Mesendoderm (in vitro differentiated cells): ENCODE results near the gene KRTAP10-4.
"Not testable (repeated sequence)": the region's sequence is repeated elsewhere in the genome, so short reads cannot be mapped to it uniquely, and the experiment has no call there.

ENCODE experiments used
- DNase-seq: peaks from one replicate; pipeline ENCODE4 v3.0.0; 2013
- H2AK5ac ChIP-seq: 2 replicates; pipeline ENCODE4 v1.6.1; 2013; ENCODE audit warnings: low read length, inconsistent platforms
- H2BK120ac ChIP-seq: 2 replicates; pipeline ENCODE4 v1.6.1; 2013; ENCODE audit warnings: low read depth, mild to moderate bottlenecking, low read length, moderate library complexity, mixed read lengths
- H2BK15ac ChIP-seq: replicated peaks from 2 replicates; pipeline ENCODE4 v1.6.1; 2013; ENCODE audit warnings: low read depth, mild to moderate bottlenecking, moderate library complexity
- H2BK5ac ChIP-seq: 2 replicates; pipeline ENCODE4 v1.6.1; 2013; ENCODE audit warnings: low read length, inconsistent platforms
- H3K18ac ChIP-seq: 2 replicates; pipeline ENCODE4 v1.6.1; 2013; ENCODE audit warnings: mild to moderate bottlenecking, low read length, mixed read lengths
- H3K23ac ChIP-seq: one replicate; pipeline ENCODE4 v1.6.1; 2013; ENCODE audit warnings: low read length
- H3K27ac ChIP-seq: 2 replicates; pipeline ENCODE4 v1.5.1; 2013; ENCODE audit warnings: low read depth, mild to moderate bottlenecking, inconsistent platforms, low read length, moderate library complexity
- H3K27me3 ChIP-seq: 2 replicates; pipeline ENCODE4 v1.6.1; 2013; ENCODE audit warnings: low read length, control low read depth, mild to moderate bottlenecking, inconsistent platforms; ENCODE audit not compliant: insufficient read depth, poor library complexity
- H3K36me3 ChIP-seq: 2 replicates; pipeline ENCODE4 v1.6.1; 2013; ENCODE audit warnings: low read length, inconsistent platforms; ENCODE audit not compliant: control insufficient read depth, insufficient read depth
- H3K4ac ChIP-seq: one replicate; pipeline ENCODE4 v1.6.1; 2013; ENCODE audit warnings: low read depth, mild to moderate bottlenecking, low read length, moderate library complexity
- H3K4me1 ChIP-seq: 2 replicates; pipeline ENCODE4 v1.6.1; 2013; ENCODE audit warnings: low read depth, low read length, inconsistent platforms; ENCODE audit not compliant: control insufficient read depth
- H3K4me2 ChIP-seq: 2 replicates; pipeline ENCODE4 v1.6.1; 2013; ENCODE audit warnings: low read length
- H3K4me3 ChIP-seq: 2 replicates; pipeline ENCODE4 v1.5.1; 2013; ENCODE audit warnings: mild to moderate bottlenecking, low read length
- H3K56ac ChIP-seq: one replicate; pipeline ENCODE4 v1.6.1; 2013; ENCODE audit warnings: low read length
- H3K79me1 ChIP-seq: 2 replicates; pipeline ENCODE4 v1.6.1; 2013; ENCODE audit warnings: low read length, inconsistent platforms
- H3K79me2 ChIP-seq: 2 replicates; pipeline ENCODE4 v1.6.1; 2013; ENCODE audit warnings: mild to moderate bottlenecking, low read length; ENCODE audit not compliant: control insufficient read depth, insufficient read depth
- H3K9ac ChIP-seq: 2 replicates; pipeline ENCODE4 v1.6.1; 2013; ENCODE audit warnings: low read length, inconsistent platforms
- H4K5ac ChIP-seq: one replicate; pipeline ENCODE4 v1.6.1; 2013; ENCODE audit warnings: low read length
- H4K8ac ChIP-seq: one replicate; pipeline ENCODE4 v1.6.1; 2013; ENCODE audit warnings: low read depth, mild to moderate bottlenecking, control low read depth, low read length, moderate library complexity
- WGBS: extraction: QIAGEN DNeasy Blood & Tissue Kit; methylation state at CpG from one replicate; pipeline ENCODE4 v1.1.7; 2013; ENCODE audit warnings: low lambda C conversion rate, missing lambda C conversion rate; ENCODE audit not compliant: insufficient coverage; ENCODE audit errors: extremely low coverage; 5-methylcytosine and 5-hydroxymethylcytosine counted together

Gene KRTAP10-4

DNA sequence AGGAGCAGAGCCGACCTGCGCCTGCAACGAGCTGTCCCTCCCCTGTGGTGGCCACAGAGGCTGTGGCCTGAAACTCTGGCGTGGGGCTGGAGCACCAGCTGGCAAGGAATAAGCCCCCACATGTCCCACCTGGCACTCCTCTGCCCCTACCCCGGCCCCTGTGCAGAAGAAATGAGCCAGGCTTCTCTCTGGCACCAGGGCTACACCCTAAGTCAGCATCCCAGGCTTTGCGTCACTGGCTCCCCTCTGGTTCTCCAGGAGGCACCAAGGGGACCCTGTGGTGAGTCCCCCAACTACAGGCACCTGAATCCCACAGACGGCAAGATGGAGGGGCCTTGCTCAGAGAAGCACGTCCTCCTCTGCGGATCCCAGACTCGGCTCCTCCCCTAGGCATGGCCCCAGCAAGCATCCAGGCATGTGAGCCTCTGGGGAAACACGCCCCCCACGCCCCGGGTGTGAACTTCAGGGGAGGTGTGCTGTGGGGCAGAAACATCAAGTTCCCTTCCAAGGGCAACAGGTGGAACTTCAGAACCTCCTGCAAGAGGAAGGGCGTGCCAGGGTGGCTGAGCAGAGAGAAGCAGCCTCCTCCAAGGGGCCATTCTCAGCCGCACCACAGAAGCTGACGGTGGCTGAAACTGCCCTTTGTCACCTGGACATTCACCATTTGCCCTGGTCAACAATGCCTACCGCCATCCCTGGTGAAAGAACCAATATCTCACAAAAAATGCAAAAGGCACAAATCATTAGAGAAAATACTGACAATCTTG is 29.8 kb downstream of the KRTAP10-4 start:
- Histone ChIP-seq H3K4me2 (no peak overlapping the region), H3K36me3 (no peaks in the 10 kb centered on the region), H4K5ac (no peak overlapping the region), H2BK120ac (no peak overlapping the region), H3K9ac (no peak overlapping the region), H2AK5ac (no peak overlapping the region), H3K4ac (no peak overlapping the region), H3K4me1 (no peaks in the 10 kb centered on the region), H3K79me1 (no peaks in the 10 kb centered on the region), H2BK15ac (no peak overlapping the region), H3K56ac (no peak overlapping the region), H3K79me2 (no peaks in the 10 kb centered on the region), H3K18ac (no peak overlapping the region), H3K27ac (no peak overlapping the region), H2BK5ac (no peak overlapping the region), H3K23ac (no peak overlapping the region), H3K4me3 (no peak overlapping the region), H3K27me3 (no peaks in the 10 kb centered on the region), H4K8ac (no peak overlapping the region)
- no CpG with 5 or more reads among the region's 17 CpGs for WGBS
- no peak for DNase-seq

DNA sequence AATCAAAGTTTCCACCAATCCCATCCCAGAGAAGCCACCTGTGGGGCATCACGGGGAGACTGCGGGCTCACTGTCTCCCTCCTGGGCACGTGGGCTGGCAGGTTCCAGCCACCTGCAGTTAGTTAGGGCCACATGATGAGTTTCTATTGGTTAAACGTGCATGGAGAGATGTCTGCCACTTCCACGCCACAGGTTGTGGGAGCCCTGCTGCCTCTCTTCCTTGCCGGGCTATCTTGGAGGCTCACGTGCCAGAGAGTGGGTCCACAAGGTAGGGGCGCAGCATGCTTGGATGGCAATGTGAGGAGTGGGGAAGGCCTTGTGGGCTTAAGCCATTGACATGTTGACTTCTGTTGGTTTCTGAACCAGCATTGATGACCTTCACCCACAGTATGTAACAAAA is 30.4 kb downstream of the KRTAP10-4 start:
- Histone ChIP-seq H2BK15ac (no peak overlapping the region), H2BK5ac (no peak overlapping the region), H3K79me1 (no peaks in the 10 kb centered on the region), H3K36me3 (no peaks in the 10 kb centered on the region), H3K4ac (no peak overlapping the region), H3K9ac (no peak overlapping the region), H2BK120ac (no peak overlapping the region), H3K23ac (no peak overlapping the region), H3K79me2 (no peaks in the 10 kb centered on the region), H3K4me2 (no peak overlapping the region), H3K4me3 (no peak overlapping the region), H2AK5ac (no peak overlapping the region), H3K27me3 (no peaks in the 10 kb centered on the region), H4K8ac (no peak overlapping the region), H3K27ac (no peak overlapping the region), H3K4me1 (no peaks in the 10 kb centered on the region), H3K18ac (no peak overlapping the region), H3K56ac (no peak overlapping the region), H4K5ac (no peak overlapping the region)
- WGBS: no CpG with 5 or more reads among the region's 8 CpGs
- no peak for DNase-seq

DNA sequence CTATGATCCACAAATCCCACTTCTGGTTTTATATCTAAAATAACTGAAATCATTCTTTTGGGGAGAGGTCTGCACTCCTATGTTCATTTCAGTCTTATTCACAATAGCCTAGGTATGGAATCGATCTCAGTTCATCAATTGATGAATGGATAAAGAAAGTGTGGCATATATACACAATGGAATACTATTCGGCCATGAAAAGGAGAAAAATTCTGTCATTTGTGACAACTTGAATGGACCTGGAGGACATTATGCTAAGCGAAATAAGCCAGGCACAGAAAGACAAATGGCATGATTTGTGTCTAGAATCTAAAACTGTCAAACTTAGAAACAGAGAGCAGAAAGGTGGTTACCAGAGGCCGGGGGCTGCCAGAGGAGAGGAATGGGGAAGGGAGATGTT is 33.0 kb downstream of the KRTAP10-4 start:
- Histone ChIP-seq H3K56ac (no peak overlapping the region), H3K4ac (no peak overlapping the region), H3K23ac (no peak overlapping the region), H4K5ac (no peak overlapping the region), H2BK120ac (no peak overlapping the region), H3K79me1 (no peaks in the 10 kb centered on the region), H3K79me2 (no peaks in the 10 kb centered on the region), H3K18ac (no peak overlapping the region), H2BK5ac (no peak overlapping the region), H3K4me3 (no peak overlapping the region), H3K4me1 (no peaks in the 10 kb centered on the region), H3K36me3 (no peaks in the 10 kb centered on the region), H2BK15ac (no peak overlapping the region), H3K4me2 (no peak overlapping the region), H3K9ac (no peak overlapping the region), H3K27ac (no peak overlapping the region), H4K8ac (no peak overlapping the region), H2AK5ac (no peak overlapping the region), H3K27me3 (no peaks in the 10 kb centered on the region)
- WGBS: no CpG with 5 or more reads among the region's 4 CpGs
- no peak for DNase-seq

DNA sequence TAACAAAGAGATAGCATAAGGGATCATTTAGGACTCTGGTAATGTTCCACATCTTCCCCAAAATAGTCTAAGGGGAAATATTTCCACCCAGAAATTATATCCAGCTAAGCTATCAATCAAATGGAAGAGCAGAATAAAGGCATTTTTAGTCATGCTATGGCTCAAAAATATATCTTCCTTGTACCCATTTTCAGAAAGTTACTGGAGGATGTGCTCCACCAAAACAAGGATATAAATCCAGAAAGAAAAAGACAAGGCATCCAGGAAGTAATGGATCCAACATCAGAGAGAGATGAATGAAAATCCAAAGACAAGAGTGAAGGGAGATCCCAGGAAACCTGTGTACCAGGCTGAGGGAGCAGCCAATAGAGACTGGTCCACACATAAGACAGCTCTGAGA is 35.7 kb downstream of the KRTAP10-4 start:
- H2BK15ac ChIP-seq: no peak overlapping the region
- H3K9ac ChIP-seq: no peak overlapping the region
- no peak overlapping the region for H3K4me2 ChIP-seq
- H3K79me1 ChIP-seq: no peaks in the 10 kb centered on the region
- no peak overlapping the region for H4K8ac ChIP-seq
- H3K56ac ChIP-seq: no peak overlapping the region
- no peak overlapping the region for H3K23ac ChIP-seq
- no peak overlapping the region for H3K4me3 ChIP-seq
- no peak overlapping the region for H2BK5ac ChIP-seq
- H3K18ac ChIP-seq: no peak overlapping the region
- no peak overlapping the region for H2AK5ac ChIP-seq
- H3K4ac ChIP-seq: no peak overlapping the region
- H3K4me1 ChIP-seq: no peaks in the 10 kb centered on the region
- no peak overlapping the region for H3K27ac ChIP-seq
- no peak overlapping the region for H2BK120ac ChIP-seq
- H3K36me3 ChIP-seq: no peaks in the 10 kb centered on the region
- no peaks in the 10 kb centered on the region for H3K27me3 ChIP-seq
- DNase-seq: no peak
- no peak overlapping the region for H4K5ac ChIP-seq
- H3K79me2 ChIP-seq: no peaks in the 10 kb centered on the region

DNA sequence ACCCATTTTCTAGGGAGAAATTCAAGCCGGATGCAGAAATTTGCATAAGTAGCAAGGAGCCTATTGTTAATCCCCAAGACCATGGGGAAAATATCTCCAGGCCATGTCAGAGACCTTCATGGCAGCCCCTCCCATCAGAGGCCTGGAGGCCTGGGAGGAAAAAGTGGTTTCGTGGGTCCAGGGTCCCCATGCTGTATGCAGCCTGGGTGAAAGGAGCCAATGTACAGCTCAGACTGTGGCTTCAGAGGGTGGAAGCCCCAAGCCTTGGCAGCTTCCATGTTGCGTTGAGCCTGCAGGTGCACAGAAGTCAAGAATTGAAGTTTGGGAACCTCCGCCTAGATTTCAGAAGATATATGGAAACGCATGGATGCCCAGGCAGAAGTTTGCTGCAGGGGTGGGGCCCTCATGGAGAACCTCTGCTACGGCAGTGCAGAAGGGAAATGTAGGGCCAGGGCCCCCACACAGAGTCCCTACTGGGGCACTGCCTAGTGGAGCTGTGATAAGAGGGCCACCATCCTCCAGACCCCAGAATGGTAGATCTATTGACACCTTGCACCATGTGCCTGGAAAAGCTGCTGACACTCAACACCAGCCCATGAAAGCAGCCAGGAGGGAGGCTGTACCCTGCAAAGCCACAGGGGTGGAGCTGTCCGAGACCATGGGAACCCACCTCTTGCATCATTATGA is 36.8 kb downstream of the KRTAP10-4 start:
- not testable (repeated sequence) for DNase-seq, H4K8ac ChIP-seq, H3K36me3 ChIP-seq, H3K4me1 ChIP-seq, H3K56ac ChIP-seq, H3K4me3 ChIP-seq, H2BK120ac ChIP-seq, H3K18ac ChIP-seq, H3K79me2 ChIP-seq, H3K4ac ChIP-seq, H3K9ac ChIP-seq, H4K5ac ChIP-seq, H3K27me3 ChIP-seq, H2BK15ac ChIP-seq, H3K27ac ChIP-seq, H3K23ac ChIP-seq, H3K79me1 ChIP-seq, H2BK5ac ChIP-seq, H3K4me2 ChIP-seq, H2AK5ac ChIP-seq
- WGBS: no CpG with 5 or more reads among the region's 7 CpGs

DNA sequence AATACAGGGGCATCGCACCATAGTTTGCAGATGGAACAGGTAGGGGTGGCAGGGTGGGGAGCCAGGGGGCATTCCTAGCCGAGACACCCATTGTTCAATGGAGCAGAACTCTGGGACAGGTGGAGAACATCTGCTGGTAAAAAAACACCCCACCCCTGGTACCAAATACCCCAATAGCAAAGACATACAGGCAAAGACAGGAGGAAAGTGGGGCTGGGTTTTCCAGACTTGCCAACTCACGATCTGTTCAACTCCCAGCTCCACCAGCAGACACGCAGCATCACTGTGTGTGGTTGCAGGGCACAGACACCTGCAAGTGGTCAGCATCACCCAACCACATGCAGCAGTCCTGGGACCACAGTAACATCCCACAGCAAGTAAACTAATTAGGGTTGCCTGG is 38.0 kb downstream of the KRTAP10-4 start:
- Histone ChIP-seq H3K4me3 (no peak overlapping the region), H3K56ac (no peak overlapping the region), H3K27ac (no peak overlapping the region), H3K79me1 (no peaks in the 10 kb centered on the region), H3K4me2 (no peak overlapping the region), H3K4ac (no peak overlapping the region), H2BK120ac (no peak overlapping the region), H4K5ac (no peak overlapping the region), H2BK15ac (no peak overlapping the region), H3K23ac (no peak overlapping the region), H3K79me2 (no peaks in the 10 kb centered on the region), H2AK5ac (no peak overlapping the region), H3K9ac (no peak overlapping the region), H4K8ac (no peak overlapping the region), H2BK5ac (no peak overlapping the region), H3K27me3 (no peaks in the 10 kb centered on the region), H3K18ac (no peak overlapping the region), H3K4me1 (no peaks in the 10 kb centered on the region), H3K36me3 (no peaks in the 10 kb centered on the region)
- WGBS: no CpG with 5 or more reads among the region's 4 CpGs
- no peak for DNase-seq
